Right renal pelvis (tissue), 4 donors: ENCODE results near the gene C19orf38. TPM values are rescaled to one million over a fixed set of nuclear protein-coding genes. Genes with fewer than 3 reads are reported as not detected.
"Not testable (repeated sequence)": the region's sequence is repeated elsewhere in the genome, so short reads cannot be mapped to it uniquely, and the experiment has no call there.

ENCODE experiments used
- DNase-seq, 4 donors: peaks; one replicate each; pipeline ENCODE4 v3.0.0-alpha.2; 2013; ENCODE audit warnings: low read depth in 4 of 4, low spot score in 3 of 4, missing footprints in 1 of 4
- polyA plus RNA-seq, 4 donors: library from polyadenylated mRNA; unstranded; fragments of 120-200 nt; gene quantifications; one replicate each; pipeline ENCODE4 v1.2.1, GENCODE V29; 2013; ENCODE audit not compliant: insufficient read length in 4 of 4

C19orf38 gene
- polyA plus RNA-seq, 4 donors, result 1.5 to 2.3 (median 2.0) TPM

DNA sequence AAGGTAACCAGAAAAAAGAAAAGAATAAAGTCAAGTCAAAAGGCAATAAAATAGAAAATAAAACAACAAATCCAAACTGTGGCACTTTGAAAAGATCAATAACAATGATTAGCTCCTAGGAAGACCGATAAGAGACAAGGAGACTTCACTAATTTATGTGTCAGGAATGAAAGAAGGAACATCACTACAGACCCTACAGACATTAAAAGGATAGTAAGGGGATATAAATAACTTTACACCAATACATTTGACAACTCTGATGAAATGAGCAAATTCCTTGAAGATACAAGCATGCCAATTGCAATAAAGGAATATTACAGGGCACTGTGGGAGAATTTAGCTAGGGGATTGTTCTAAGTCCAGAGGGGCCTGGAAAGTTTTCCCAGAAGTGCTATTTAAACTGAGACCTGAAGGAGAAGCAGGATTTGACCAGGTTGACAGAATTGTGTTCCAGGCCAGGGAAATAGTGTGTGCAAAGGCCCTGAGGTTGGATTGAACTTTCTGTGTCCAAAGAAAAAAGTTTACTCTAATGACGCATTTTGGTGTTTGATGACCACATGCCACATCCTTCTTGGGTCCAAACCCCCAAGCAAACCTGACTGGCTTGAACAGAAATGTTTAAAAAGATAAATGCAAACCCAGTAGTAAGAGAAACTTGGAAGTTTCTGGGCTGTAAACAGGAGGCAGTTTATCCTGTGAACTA lies 1.6 kb upstream of the C19orf38 start:
- no peak for DNase-seq

GRCh38 chr19:10850631-10851030 lies 2.4 kb downstream of the C19orf38 start:
- no peak for DNase-seq

GRCh38 chr19:10852098-10852800 lies 4.0 kb downstream of the C19orf38 start:
- DNase-seq, result no peak

- DNase-seq, result no peak
Observed at GRCh38 chr19:10852941-10853340, 4.7 kb downstream of the C19orf38 start.

- no peak for DNase-seq
Observed at GRCh38 chr19:10854350-10855089, 6.3 kb downstream of the C19orf38 start.

GRCh38 chr19:10855879-10856522 lies 7.8 kb downstream of the C19orf38 start:
- no peak for DNase-seq

DNA sequence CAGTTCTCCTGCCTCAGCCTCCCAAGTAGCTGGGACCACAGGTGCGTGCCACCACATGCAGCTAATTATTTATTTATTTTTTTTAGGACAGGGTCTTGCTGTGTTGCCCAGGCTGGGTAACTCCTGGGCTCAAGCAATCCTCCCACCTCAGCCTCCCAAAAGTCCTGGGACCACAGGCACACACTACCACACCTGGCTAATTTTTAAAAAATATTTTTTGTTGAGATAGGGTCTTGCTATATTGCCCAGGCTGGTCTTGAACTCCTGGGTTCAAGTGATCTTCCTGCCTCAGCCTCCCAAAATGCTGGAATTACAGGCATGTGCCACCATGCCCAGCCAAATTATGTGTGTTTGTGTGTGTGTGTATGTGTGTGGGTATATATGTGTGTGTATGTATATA lies 8.7 kb downstream of the C19orf38 start:
- DNase-seq, result not testable (repeated sequence)

DNA sequence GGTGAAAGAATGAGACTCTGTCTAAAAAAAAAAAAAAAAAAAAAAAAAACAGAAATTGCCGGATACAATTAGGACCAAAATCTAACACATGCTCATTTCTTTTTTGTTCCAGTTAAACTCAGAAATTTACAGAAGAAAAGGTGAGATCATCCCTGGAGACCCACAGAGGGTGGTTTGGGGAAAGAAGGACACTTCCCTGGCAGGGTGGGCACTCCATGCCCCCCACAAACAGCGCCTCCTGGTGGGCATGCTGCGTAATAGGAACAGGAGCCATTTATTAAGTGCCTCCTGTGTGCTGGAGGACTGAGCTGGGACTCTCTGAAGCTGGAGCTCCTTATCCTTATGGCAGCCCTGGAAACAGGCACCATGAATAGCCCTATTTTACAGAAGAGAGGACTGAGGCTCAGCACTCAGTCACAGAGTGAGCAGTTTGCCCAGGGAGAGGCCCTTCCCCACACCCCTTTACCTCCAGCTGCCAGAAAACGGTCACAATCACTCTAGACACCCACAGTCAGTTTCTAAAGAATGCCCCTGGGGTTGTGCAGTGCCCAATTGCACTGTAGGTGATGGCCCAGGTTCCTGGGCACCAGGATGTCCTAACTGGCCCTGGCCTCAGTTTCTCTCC lies 10.1 kb downstream of the C19orf38 start:
- no peak for DNase-seq

DNA sequence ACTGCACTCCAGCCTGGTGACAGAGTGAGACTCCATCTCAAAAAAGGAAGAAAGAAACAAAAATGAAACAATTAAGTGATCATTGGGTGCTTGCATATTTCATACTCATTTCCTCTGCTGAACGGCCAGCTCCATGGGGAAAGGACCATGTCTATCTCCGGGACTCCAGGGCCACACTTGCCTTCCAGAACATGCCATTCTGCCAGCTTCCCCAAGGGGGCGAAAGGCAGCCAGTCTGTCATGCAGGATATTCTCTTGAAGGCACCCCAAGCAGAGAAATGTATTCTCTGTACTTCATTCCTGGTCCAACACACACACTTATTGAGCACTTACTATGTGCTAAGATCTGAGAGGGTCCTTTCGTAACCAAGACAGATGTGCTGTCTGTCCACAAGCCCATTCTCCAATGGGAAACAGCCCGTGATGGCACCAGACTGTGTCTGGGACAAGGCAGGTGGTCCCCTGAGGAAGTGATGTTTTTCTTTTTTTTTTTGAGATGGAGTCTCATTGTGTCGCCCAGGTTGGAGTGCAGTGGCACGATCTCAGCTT lies 13.0 kb downstream of the C19orf38 start:
- DNase-seq, result no peak

GRCh38 chr19:10862561-10863106 lies 14.4 kb downstream of the C19orf38 start:
- DNase-seq, result no peak

- DNase-seq, result no peak
Observed at GRCh38 chr19:10863107-10863717, 15.0 kb downstream of the C19orf38 start.

- DNase-seq, result peak in 3 of 4 donors; percentile 61 to 75 (median 65)
Observed at GRCh38 chr19:10864538-10864899, 16.3 kb downstream of the C19orf38 start.

GRCh38 chr19:10866495-10866894 lies 18.3 kb downstream of the C19orf38 start:
- DNase-seq, result no peak

- no peak for DNase-seq
Observed at GRCh38 chr19:10868872-10869547, 20.8 kb downstream of the C19orf38 start.

DNA sequence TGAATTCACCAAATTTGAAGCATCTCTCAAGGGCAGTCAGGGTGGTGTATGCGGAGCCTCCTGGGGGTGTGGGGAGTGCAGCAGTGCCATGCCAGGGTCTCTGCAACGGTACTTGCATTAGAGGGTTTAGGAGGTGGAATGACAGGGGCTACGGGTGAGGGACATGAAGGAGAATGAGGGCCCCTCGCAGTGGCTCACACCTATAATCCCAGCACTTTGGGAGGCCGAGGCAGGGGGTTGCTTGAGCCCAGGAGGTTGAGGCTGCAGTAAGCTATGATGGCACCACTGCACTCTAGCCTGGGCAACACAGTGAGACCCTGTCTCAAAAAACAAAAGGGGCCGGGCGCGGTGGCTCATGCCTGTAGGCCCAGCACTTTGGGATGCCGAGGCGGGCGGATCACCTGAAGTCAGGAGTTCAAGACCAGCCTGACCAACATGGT lies 21.7 kb downstream of the C19orf38 start:
- DNase-seq, result not testable (repeated sequence)

GRCh38 chr19:10870501-10870954 lies 22.3 kb downstream of the C19orf38 start:
- DNase-seq, result peak in 1 of 4 donors; percentile 72

DNA sequence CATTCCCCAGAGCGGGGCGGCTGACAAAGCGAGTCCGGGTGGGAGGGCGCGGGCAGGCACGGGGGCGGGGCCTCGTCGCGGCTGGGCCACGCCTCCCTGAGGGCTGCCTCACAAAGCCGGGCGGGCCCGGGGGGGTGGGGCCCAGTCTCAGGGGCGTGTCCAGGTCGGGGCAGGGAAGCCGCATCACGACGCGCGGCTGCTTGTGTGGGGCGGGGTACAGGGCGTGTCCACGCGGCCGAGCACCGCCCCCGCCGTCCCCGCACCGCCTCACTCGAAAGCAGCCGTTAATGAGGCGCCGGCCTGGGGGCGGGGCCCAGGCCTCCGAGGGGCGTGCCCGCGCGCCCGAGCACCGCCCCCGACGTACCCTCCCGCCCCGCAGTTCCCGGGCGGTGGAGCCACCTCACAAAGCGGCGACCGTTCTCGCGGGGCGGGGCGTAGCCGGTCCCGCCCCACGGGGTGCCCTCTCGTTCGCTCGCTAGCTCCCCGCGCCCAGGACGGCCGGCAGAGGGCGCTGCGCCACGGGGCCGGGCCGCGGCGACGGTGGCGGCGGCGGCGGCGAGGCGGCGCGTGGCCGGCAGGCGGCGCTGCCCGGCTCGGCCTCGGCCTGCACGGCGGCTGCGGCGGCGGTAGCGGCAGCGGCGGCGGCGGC lies 22.9 kb downstream of the C19orf38 start, which contains the start of gene CARM1:
Gene CARM1, plus strand, starts transcription at position 599 of the 649 bp plus-strand sequence. CDS start 150 bp downstream, outside the sequence.
- peak; percentile 94 to 96 (median 95) for DNase-seq
